H54 (cell line): ENCODE data around the gene PISD.
A peak's percentile ranks its signal among the peaks of the same experiment; 100 is the strongest.

ENCODE experiments used
- DNase-seq: peaks from one replicate; pipeline ENCODE4 v3.0.0; 2011; ENCODE audit warnings: low spot score, mixed read lengths; ENCODE audit not compliant: insufficient read length
- FAIRE-seq: peaks from 3 replicates; lab custom pipeline; 2011; peaks lifted over from hg19 to GRCh38; lab: Jason Lieb, UNC
- POLR2A ChIP-seq: IDR thresholded peaks from 2 replicates; pipeline ENCODE4 v1.6.1; 2011; ENCODE audit warnings: low read depth, mild to moderate bottlenecking, low read length

The PISD gene

GRCh38 chr22:31637891-31638618, 24.0 kb downstream of the PISD start:
- FAIRE-seq = no peak
- DNase-seq = no peak
- no peak for TF ChIP-seq POLR2A

GRCh38 chr22:31637447-31637890, 24.5 kb downstream of the PISD start:
- FAIRE-seq (no peak), DNase-seq (no peak)
- TF ChIP-seq POLR2A = no peak

- DNase-seq (no peak), FAIRE-seq (no peak)
- no peak for TF ChIP-seq POLR2A
These were observed 26.2 kb downstream of the PISD start for GRCh38 chr22:31635638-31636306.

- no peak for TF ChIP-seq POLR2A
- no peak for FAIRE-seq
These were observed 30.6 kb downstream of the PISD start for GRCh38 chr22:31631436-31631835.

GRCh38 chr22:31630331-31631329, 31.4 kb downstream of the PISD start:
- TF ChIP-seq POLR2A = peak; percentile 21; the same call in 1 of the 2 replicates
- DNase-seq (peak; percentile 73), FAIRE-seq (no peak)

More at GRCh38 chr22:31631436-31631835, 30.6 kb downstream of the PISD start:
- DNase-seq = no peak

GRCh38 chr22:31629741-31630184, 32.3 kb downstream of the PISD start:
- no peak for DNase-seq
- no peak for FAIRE-seq

GRCh38 chr22:31628969-31629708, 32.9 kb downstream of the PISD start:
- DNase-seq (no peak), FAIRE-seq (no peak)
- TF ChIP-seq POLR2A = no peak

More at GRCh38 chr22:31629741-31630184, 32.3 kb downstream of the PISD start:
- no peak for TF ChIP-seq POLR2A

GRCh38 chr22:31628362-31628761, 33.7 kb downstream of the PISD start:
- FAIRE-seq (no peak), DNase-seq (no peak)
- TF ChIP-seq POLR2A = no peak

- DNase-seq (no peak), FAIRE-seq (no peak)
- TF ChIP-seq POLR2A = no peak
These were observed 34.7 kb downstream of the PISD start for GRCh38 chr22:31627223-31627731.

- DNase-seq (no peak), FAIRE-seq (no peak)
These were observed 35.4 kb downstream of the PISD start for GRCh38 chr22:31626427-31627150.

GRCh38 chr22:31625661-31626426, 36.2 kb downstream of the PISD start:
- no peak for FAIRE-seq
- TF ChIP-seq POLR2A = no peak
- no peak for DNase-seq

More at GRCh38 chr22:31626427-31627150, 35.4 kb downstream of the PISD start:
- TF ChIP-seq POLR2A = no peak

GRCh38 chr22:31625257-31625640, 36.8 kb downstream of the PISD start:
- no peak for TF ChIP-seq POLR2A
- FAIRE-seq = no peak

More at GRCh38 chr22:31625257-31625640, 36.8 kb downstream of the PISD start:
- DNase-seq = no peak
